NB4 (cell line): Measurements from ENCODE around the gene PDE4D.

Experiments
- CTCF ChIP-seq: IDR thresholded peaks from one replicate; pipeline ENCODE4 v1.5.1; 2012; ENCODE audit warnings: low read depth, low read length
- POLR2A ChIP-seq: IDR thresholded peaks from 2 replicates; pipeline ENCODE4 v1.6.1; 2011; ENCODE audit warnings: mild to moderate bottlenecking; ENCODE audit not compliant: insufficient read length; ENCODE audit errors: extremely low read depth

- no peak for TF ChIP-seq POLR2A
- no peak for TF ChIP-seq CTCF
These were observed 477.5 kb downstream of the PDE4D start for GRCh38 chr5:59416026-59416425.
